HPDE6-E6E7 (cell line): ENCODE results near the gene WDR19.

ENCODE experiments used
- DNase-seq: peaks from one replicate; pipeline ENCODE4 v3.0.0; 2011; ENCODE audit warnings: missing footprints; ENCODE audit errors: extremely low spot score

Gene WDR19

DNA sequence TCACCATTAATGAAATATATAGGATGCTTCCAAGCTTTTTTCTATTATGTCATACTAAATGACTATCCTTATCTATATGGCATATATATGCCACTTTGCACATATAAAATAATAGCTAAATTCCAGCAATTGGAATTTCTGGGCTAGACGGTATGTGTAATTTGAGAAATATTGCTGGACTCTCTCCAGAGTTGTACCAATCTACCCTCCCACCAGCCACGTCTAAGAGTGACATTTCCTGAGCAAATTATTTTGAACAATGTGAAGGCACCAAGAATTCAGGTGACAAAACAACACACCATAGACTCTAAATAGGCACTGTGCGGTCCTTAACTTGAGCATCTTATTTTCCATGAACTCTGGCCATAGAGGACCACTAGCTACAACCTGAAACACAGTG, 121.5 kb downstream of the WDR19 start:
- DNase-seq = no peak

DNA sequence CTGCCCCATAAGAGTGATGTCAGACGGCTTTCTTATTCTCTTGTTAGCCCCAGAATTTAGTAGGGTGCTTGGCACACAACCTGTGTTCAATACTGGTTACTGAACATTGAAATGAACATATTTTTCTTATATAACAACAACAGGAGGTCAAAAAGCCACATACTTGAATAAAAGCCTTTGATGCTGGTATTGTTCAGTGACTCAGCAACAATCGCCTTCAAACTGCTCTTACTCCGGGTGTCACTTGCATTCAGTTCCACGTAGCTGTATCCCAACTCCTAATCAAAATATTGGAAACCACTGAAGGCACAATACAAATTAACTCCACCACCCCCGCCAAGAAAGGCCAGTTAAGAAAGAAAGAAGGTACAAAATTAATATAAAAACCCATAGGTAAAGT, 122.3 kb downstream of the WDR19 start:
- no peak for DNase-seq

DNA sequence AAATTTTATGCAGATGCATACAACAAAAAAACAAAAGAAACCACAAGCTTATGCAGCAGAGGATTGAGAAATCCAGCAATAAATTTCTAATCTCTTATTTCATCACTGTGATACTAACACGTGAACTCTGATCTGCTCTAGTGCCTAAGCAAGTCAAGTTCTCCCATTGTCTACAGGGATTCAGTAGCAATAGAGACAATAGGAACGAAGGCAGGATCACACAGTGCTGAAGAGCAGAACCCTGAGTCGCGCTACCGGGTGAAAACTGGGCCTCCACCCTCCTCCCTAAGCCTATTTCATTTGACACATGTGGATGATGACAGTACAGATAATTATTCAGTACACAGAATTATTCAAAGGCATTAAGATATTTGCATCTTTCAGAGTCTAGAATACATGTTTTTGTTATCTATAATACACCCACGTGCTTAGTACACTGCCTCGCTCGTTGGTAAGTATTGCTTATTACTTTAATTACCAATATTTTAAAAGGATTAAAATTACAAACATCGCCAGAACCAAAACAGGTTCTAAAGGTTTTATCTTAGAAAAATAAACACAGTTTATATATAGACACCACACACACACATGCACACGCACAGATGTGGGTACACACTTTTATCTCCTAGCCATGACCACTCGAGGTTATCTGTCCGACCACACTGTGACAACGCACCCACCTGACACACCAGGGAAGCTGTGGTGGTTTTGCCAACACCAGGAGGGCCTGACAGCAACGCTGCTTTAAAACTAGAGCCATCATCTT, 123.8 kb downstream of the WDR19 start:
- DNase-seq = no peak

DNA sequence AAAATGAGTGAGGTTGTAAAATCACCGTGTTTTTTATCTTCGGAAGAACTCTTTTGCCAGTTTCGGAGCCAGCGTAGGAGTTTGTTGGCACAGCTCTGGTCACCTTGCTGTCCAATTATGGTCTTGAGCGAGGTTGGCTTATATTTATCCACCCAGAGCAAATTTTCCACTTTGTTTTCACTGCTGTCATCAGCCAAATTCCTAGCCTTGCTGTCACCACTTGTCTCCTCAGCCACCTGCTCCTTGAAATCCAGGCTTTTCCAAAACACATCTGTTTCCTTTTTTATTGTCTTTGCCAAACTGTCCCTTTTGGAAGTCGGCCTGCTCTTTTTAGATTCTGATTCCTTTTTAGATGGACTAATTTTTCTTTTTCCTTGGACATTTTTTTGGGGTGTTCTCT, 126.3 kb downstream of the WDR19 start:
- no peak for DNase-seq

DNA sequence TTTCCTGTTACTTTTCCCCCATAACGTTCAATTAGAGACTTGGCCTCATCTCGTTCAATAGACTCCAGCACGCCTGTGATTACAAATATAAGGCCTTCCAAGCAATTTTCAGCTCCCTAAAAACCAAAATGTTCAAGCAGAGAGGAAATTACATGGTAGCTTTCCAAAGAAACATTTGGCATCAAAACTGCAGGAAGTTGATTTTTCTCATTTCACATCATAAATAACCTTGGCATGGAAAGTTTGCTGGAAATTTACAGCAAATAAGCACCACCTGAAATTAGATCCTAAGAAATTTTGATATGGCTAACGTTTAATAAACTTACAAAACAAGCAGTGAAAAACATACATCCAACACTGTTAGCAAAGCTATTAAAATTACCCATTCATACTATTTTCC, 130.5 kb downstream of the WDR19 start:
- no peak for DNase-seq

DNA sequence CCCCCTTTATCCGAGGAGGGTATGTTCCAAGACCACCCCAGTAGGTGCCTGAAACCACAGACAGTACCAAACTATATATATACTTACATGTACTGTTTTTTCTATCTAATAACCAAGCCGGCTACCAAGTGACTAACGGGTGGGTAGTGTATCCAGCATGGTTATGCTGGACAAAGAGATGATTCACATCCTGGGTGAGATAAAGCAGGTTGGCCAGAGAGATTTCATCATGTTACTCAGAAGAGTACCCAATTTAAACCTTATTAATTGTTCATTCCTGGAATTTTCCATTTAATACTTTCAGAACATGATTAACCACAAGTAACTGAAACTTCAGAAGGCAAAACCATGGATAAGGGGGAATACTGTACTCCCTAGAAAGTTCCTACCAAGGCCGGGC, 137.3 kb downstream of the WDR19 start:
- peak; percentile 85 for DNase-seq

DNA sequence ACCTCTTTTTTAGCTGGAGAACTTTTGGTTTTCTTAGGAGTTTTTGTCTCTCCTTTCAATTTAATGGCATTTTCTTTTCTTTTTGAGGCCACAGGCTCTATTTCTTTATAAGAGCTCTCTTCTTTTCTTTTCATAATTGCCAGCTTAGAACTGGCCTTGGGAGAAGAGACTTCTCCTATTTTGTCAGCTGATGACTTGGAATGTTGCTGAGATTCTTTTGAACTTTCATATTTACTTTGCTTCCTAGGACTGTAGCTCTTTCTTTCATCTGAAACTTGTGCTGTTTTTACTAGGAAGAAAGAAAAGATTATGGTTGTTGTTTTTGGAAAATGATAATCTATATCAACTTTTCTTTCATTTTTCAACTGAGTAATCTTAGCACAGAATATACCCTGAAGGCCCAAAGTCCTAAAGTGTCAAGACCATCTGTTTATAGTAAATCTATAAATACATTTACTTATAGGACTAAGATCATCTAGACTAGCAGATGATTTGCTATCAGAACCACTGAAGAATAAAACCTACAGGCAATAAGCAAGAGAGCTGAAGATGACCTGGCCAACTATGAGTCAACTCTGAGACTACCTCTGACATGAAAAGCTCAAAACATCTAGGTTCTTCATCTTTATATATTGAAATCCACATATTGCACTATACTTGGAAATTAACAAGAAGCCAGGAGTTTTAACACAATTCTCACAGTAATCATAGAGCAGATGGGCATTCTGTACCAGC, 138.2 kb downstream of the WDR19 start:
- no peak for DNase-seq

DNA sequence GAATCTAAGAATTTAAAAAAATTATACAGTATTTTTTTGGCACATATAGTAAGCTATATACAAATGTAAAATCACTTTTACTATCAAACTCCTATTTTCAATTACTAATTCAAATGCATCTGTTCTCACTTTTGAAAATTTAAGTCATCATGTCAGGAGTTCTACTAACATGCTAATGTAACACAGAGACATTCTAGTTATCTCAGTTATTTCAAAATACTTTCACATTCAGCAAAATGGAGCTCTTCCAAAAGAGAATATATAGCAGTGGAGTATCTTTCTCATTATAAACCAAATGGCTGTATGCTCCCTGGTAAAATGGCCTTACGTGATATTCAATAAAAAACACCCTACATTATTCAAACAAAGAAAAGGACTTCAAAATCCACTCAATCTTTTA, 141.5 kb downstream of the WDR19 start:
- DNase-seq = no peak

DNA sequence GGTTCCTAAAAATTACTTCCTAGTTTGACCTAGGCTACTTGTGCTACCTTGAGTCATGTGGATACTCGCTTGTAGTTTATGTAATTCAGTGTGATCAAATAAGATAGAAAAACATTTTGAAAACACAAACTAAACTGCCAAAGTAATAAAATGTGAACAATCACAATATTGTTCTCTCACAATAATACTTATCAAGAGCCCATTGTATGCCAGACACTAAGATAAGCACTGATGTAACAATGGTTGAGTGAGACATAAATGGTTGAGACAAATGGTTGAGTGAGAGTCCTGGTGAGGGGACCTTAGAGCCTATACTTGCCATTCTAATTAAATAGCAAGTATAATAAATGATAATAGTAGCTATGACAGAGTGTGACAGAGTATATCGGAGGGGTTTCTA, 142.1 kb downstream of the WDR19 start:
- no peak for DNase-seq

DNA sequence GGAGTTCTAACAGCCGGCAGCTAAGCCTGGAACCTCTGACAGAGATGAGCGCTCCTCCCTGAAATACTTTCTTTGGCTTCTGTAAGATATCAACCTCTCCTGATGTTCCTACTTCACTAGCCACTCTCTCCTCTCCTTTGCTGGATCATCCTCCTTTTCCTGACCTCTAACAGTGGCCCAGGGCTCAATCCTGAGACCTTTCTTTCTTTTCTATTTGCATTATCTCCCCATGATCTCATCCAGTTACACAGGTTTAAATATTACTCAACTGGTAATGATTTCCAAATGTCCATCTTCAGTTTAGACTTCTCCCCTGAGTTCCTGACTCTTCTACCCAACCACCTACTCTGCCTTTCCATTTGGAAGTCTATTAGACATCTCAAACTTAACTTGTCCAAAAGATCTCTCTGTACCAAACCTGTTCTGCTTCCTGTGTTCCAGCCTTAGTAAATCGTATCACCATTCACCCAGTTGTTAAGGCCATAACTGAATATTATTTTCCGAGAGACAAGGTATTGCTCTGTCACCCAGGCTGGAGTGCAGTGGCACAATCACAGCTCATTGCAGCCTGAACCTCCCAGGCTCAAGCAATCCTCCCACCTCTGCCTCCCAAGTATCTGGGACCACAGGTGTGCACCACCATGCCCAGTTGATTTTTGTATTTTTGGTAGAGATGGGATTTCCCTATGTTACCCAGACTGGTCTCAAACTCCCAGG, 142.7 kb downstream of the WDR19 start:
- DNase-seq = no peak

DNA sequence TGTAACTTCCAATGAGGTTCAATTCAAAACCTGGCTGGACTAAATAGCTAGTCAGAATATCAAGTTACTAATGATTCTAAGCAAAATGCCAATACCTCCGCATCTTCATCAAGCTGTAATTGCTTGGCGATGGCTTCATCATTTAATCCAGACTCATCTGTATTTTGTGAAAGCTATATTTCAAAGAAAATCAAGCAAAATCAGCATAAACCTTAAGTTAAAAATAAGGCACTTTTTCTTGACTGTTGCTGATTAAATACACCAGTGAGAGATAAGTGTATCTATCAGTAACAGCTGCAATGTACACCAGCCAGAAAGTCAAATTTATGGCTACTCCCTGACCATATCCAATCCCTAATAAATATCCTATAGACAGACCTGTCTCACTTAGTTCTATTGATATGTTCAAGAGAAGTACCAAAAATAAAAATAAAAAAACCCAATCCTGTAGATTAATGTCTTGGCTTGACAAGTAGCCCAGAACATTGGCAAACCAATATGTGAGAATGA, 144.2 kb downstream of the WDR19 start:
- DNase-seq = no peak

DNA sequence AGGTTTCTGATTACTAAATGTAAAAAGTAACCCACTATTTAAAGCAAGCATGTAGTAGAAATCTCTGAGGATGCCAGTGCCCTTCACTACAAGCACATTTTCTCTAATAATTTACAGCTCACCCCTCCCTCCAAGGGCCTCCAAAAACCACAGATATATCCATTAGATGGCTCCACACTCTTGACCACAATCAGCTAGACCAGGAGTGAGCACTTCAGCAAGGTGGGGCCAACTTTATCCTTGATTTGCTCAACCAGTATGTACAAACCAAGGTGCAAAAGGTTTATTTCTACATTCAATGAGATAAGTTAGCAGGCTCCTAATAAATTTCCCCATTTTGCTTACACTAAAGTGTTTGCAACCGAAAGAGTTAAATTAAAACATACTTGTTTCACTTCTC, 148.0 kb downstream of the WDR19 start:
- no peak for DNase-seq

DNA sequence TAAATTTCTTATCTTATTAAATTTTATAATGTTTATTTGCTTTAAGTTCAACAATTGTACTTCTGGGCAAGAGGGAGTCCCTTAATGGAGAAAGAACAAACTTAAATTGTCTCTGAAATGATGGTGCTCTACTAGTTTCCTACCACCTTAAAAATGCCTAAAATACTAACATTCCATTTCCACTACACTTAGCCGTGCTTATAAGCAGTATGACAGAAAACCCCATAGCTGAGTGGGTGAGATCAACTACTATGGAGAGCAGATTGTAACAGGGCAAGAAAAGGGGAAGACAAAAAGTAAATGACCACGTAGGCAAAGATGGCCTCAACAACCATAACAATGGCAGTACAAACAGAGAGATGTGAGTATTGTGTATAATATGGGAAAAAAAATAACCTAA, 148.9 kb downstream of the WDR19 start:
- DNase-seq = no peak
